GM18907 (cell line): ENCODE results near the gene RNF227.
A peak's percentile ranks its signal among the peaks of the same experiment; 100 is the strongest.

Experiments used
- ATAC-seq: cut with Tn5 transposase; IDR thresholded peaks from one replicate; pipeline ENCODE4 v1.9.1; 2021; ENCODE audit warnings: mild to moderate bottlenecking, moderate library complexity; ENCODE audit not compliant: unreplicated experiment

The RNF227 gene

GRCh38 chr17:7930841-7931631 is 14.9 kb upstream of the RNF227 start:
- no peak for ATAC-seq

- ATAC-seq: no peak
These were observed 13.3 kb upstream of the RNF227 start, which contains the start of gene KCNAB3 for GRCh38 chr17:7929158-7930023. Gene KCNAB3, minus strand, starts transcription at chr17:7929856. Its CDS starts 421 bp downstream, at chr17:7929435.

DNA sequence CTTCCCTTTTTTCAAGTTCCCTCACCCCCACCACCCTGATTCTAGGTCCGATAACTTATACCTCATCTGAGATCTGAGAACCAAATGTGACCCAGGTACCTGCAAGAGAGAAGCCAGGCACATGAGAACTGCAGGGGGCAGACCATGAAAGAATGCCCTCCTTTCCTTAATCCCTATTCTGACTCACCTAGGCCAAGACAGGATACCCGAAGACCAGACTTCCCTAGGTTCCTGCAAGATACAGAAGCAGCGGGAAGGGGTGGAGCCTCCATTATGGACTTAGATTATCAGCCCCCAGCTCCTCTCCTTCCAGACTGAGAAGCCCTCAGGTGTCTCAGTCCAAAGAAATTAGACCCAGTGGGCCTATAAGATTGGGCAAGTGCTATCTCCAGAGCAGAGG is 11.5 kb upstream of the RNF227 start:
- no peak for ATAC-seq

- ATAC-seq: no peak
These were observed 6.9 kb upstream of the RNF227 start for GRCh38 chr17:7922845-7923628.

- ATAC-seq: no peak
These were observed 6.3 kb upstream of the RNF227 start for GRCh38 chr17:7922269-7922844.

DNA sequence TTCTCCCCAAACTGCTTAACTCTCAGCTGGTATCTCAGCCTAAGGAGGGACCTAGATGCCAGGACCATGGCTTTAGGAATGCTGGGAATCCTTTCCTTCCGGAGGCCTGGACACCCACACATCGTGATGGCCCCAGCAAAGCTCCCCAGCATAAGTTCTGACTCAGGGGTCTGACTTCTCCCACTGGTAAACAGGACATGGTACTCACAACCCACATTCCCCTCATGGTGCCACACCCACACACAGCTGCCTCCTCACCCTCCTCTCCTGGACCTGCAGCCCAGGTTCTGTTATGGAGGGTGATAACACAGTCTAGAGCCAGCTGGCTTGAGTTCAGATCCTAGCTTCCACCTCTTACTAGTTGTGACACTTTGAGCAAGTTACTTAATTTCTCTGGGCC is 719 bp upstream of the RNF227 start:
- no peak for ATAC-seq

- no peak for ATAC-seq
These were observed 245 bp upstream of the RNF227 start for GRCh38 chr17:7916385-7916682.

DNA sequence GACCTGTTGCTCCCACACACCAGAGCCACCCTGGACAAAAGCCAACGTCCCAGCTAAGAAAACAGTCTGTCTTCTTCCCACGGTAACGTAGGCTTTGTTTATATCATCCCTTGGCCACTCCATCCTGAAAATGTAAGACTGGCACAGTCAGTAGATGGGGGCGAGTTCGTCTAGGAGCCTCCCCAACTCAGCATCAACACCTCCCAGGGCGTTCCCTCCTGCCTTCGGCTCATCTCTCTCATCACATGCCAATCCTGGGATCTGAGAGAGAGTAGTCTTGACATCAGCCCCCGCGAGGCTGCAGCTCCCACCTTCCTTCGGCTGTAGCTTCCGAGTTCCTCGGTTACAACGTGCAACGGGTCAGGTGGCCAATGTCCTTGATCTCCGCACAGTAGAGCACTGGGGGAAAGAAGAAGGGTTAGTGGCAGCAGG is 894 bp downstream of the RNF227 start:
- ATAC-seq: peak; percentile 22

- no peak for ATAC-seq
These were observed 3.1 kb downstream of the RNF227 start for GRCh38 chr17:7912927-7913524.

GRCh38 chr17:7911116-7911515 is 5.0 kb downstream of the RNF227 start:
- ATAC-seq: no peak

DNA sequence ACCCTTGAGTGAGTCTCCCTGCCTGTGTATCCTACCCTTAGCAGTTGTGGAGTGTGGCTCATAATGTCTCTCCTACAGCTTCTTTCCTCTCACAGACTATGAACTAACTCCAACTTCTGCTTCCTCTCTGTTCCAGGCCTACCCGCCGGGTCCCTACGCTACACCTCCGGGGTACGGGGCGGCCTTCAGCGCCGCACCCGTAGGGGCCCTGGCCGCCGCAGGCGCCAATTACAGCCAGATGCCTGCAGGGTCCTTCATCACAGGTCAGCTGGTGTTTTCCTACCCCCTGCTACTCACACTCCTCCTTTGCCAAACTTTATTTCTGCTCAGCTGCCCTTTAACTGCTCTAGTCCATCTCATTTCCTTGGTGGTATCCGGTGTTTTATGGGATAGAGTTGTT is 5.4 kb downstream of the RNF227 start:
- no peak for ATAC-seq

DNA sequence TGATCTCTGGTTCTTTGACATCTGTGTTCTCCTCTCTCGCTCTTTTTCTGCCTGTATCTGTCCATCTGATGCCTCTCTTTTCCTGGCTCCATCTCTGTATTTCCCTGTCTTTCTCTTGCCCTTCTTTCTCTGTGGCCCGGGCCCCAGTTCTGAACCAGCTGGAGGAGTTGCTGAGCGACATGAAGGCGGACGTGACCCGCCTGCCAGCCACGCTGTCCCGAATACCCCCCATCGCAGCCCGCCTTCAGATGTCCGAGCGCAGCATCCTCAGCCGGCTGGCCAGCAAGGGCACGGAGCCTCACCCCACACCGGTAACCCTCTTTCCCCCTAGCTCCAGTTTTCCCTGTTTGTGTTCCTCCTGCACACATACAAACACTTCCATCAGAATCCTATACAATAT is 5.8 kb downstream of the RNF227 start:
- no peak for ATAC-seq

DNA sequence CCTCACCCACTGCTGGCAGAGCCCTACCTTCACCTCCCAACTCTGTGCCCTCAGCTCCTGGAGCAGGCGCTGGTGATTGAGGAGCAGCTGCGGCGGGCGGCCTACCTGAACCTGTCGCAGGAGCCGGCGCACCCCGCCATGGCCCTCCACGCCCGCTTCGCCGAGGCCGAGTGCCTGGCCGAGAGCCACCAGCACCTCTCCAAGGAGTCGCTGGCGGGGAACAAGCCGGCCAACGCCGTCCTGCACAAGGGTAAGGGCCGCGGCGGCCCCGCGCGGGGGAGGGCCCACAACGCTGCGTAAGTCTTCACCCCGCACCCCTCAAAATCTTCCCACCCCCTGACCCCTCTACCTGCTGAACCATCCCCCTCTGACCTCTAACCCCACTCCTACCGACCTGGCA is 7.0 kb downstream of the RNF227 start:
- no peak for ATAC-seq

GRCh38 chr17:7903154-7904103 is 12.7 kb downstream of the RNF227 start:
- no peak for ATAC-seq

GRCh38 chr17:7897773-7898172 is 18.3 kb downstream of the RNF227 start:
- no peak for ATAC-seq

- no peak for ATAC-seq
These were observed 19.0 kb downstream of the RNF227 start for GRCh38 chr17:7897090-7897489.

- no peak for ATAC-seq
These were observed 21.2 kb downstream of the RNF227 start for GRCh38 chr17:7894866-7895265.

DNA sequence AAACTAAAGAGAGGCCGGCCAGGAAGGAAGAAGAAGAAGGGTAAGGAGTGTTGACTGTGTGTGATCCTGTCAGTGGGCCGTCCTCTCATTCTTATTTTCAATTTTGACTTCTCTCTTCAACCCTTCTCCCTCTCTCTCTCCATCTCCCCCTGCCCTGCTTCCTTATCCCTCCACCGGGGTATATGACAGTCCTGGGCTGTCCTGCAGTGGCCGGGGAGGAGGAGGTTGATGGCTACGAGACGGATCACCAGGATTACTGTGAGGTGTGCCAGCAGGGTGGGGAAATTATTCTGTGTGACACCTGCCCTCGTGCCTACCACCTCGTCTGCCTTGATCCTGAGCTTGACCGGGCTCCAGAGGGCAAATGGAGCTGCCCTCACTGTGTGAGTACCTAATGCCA is 21.9 kb downstream of the RNF227 start:
- no peak for ATAC-seq

DNA sequence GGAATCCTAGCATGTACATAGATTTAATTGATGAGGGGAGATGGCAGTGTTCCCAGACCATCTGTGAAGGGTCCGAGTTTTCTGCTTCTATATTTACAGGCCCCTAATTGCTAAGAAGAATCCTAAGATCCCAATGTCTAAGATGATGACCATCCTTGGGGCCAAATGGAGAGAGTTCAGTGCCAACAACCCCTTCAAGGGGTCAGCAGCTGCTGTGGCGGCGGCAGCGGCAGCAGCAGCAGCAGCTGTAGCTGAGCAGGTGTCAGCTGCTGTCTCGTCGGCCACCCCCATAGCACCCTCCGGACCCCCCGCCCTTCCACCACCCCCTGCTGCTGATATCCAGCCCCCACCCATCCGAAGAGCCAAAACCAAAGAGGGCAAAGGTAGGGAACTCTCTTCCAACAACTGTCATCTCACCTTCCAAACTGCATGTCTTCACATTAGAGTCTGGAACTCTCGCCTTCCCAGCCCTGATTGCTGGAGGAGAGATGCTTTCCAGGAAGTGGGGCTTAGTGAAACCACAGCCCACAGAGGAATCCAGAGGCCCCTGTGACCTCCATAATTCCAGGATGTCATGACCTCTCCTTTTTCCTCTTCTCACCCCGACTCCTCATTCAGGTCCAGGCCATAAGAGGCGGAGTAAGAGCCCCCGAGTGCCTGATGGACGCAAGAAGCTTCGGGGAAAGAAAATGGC is 22.8 kb downstream of the RNF227 start:
- ATAC-seq: no peak
